Left cardiac atrium (tissue), 4 donors: Measurements from ENCODE around the gene SHTN1. TPM values are rescaled to one million over a fixed set of nuclear protein-coding genes. Genes with fewer than 3 reads are reported as not detected.

Source experiments
- ATAC-seq, 2 donors: fragments of 200-7000 bp; cut with Tn5 transposase; one replicate each; pipeline ENCODE4 v1.9.1; 2020; ENCODE audit warnings: mild to moderate bottlenecking in 2 of 2, moderate library complexity in 2 of 2
- DNase-seq: peaks from one replicate; pipeline ENCODE4 v3.0.0-alpha.2; 2020
- intact Hi-C, 2 donors: fragments of 100-400 bp; cut with DNase I; formaldehyde crosslinking; loops; one replicate each; pipeline versions ENCODE4 v1.14.1 to v1.15.1; 2022 to 2023
- total RNA-seq, 2 donors: library from RNA; stranded (reverse); fragmentation: NEBNext Ultra II Directional; extraction: Animal tissue kit (Norgen Biotek cat#: 25700); gene quantifications; one replicate each; pipeline ENCODE4 v1.2.1, GENCODE V29; 2021
- donor health status: DM: no; HTN: yes; CAD: no.
- donor health status: DM: no; HTN: yes; CAD: no; lungs with severe emphysema.
- donor health status: DM: yes; HTN: yes; CAD: no.
- donor health status: Dilated cardiomyopathy.

The SHTN1 gene
- total RNA-seq, 2 donors from 2014 or later = 7.0 to 10.7 TPM

- DNase-seq (no peak), ATAC-seq (no peak)
- intact Hi-C loops = no loop called here
These were observed 60.1 kb downstream of the SHTN1 start for GRCh38 chr10:116944911-116945310.

GRCh38 chr10:116931806-116932205 is 73.2 kb downstream of the SHTN1 start:
- ATAC-seq = no peak
- intact Hi-C loops = no loop called here
- DNase-seq = no peak

GRCh38 chr10:116926426-116926825 is 78.6 kb downstream of the SHTN1 start:
- no peak for ATAC-seq
- no peak for DNase-seq
- intact Hi-C loops = no loop called here

GRCh38 chr10:116925056-116925455 is 79.9 kb downstream of the SHTN1 start:
- DNase-seq = no peak
- ATAC-seq = no peak
- intact Hi-C loops = no loop called here

- ATAC-seq = peak in 1 of 2 donors; percentile 34
- intact Hi-C loops = no loop called here
- no peak for DNase-seq
These were observed 85.3 kb downstream of the SHTN1 start for GRCh38 chr10:116919706-116920105.

- ATAC-seq (no peak), DNase-seq (no peak)
- intact Hi-C loops = no loop called here
These were observed 85.8 kb downstream of the SHTN1 start for GRCh38 chr10:116919164-116919563.

- DNase-seq (no peak), ATAC-seq (no peak)
- intact Hi-C loops = no loop called here
These were observed 86.4 kb downstream of the SHTN1 start for GRCh38 chr10:116918583-116918982.

- intact Hi-C loops = no loop called here
- DNase-seq = no peak
- ATAC-seq = no peak
These were observed 87.5 kb downstream of the SHTN1 start for GRCh38 chr10:116917481-116917880.

- ATAC-seq = no peak
- DNase-seq = no peak
- intact Hi-C loops = no loop called here
These were observed 89.6 kb downstream of the SHTN1 start for GRCh38 chr10:116915340-116915739.

- DNase-seq = peak; percentile 23
- peak; percentile 85 to 87 for ATAC-seq
- intact Hi-C loops = no loop called here
These were observed 91.3 kb downstream of the SHTN1 start for GRCh38 chr10:116913695-116914094.

- DNase-seq (no peak), ATAC-seq (no peak)
- intact Hi-C loops = no loop called here
These were observed 92.8 kb downstream of the SHTN1 start for GRCh38 chr10:116912162-116912561.

GRCh38 chr10:116910910-116911309 is 94.1 kb downstream of the SHTN1 start:
- intact Hi-C loops = no loop called here
- peak in 1 of 2 donors; percentile 65 for ATAC-seq
- DNase-seq = no peak

- ATAC-seq (no peak), DNase-seq (no peak)
- intact Hi-C loops = no loop called here
These were observed 95.7 kb downstream of the SHTN1 start for GRCh38 chr10:116909307-116909706.

- ATAC-seq = no peak
- DNase-seq = no peak
- intact Hi-C loops = no loop called here
These were observed 97.6 kb downstream of the SHTN1 start for GRCh38 chr10:116907245-116907987.

- ATAC-seq (no peak), DNase-seq (no peak)
- intact Hi-C loops = no loop called here
These were observed 99.2 kb downstream of the SHTN1 start for GRCh38 chr10:116905845-116906210.

GRCh38 chr10:116899626-116900025 is 105.4 kb downstream of the SHTN1 start:
- ATAC-seq (no peak), DNase-seq (no peak)
- intact Hi-C loops = no loop called here

GRCh38 chr10:116893686-116894037 is 111.3 kb downstream of the SHTN1 start:
- intact Hi-C loops = no loop called here
- DNase-seq (no peak), ATAC-seq (no peak)

- DNase-seq = no peak
- no peak for ATAC-seq
- intact Hi-C loops = no loop called here
These were observed 111.9 kb downstream of the SHTN1 start for GRCh38 chr10:116892907-116893685.

GRCh38 chr10:116891208-116891607 is 113.8 kb downstream of the SHTN1 start:
- intact Hi-C loops = no loop called here
- ATAC-seq = peak in 1 of 2 donors; percentile 25
- DNase-seq = peak; percentile 57

- DNase-seq = no peak
- ATAC-seq = no peak
- intact Hi-C loops = no loop called here
These were observed 115.9 kb downstream of the SHTN1 start for GRCh38 chr10:116889066-116889465.
